Esophagus squamous epithelium (tissue), 4 donors: Measurements from ENCODE around the gene WDR75.

ENCODE experiments used
- POLR2A ChIP-seq, 4 donors: fragments of 450-650 bp; IDR thresholded peaks; one replicate each; pipeline ENCODE4 v1.6.1; 2017; ENCODE audit warnings: antibody characterized with exemption in 4 of 4, mild to moderate bottlenecking in 4 of 4, moderate library complexity in 3 of 4
- TF ChIP-seq, protein P1 (sequence below), 6 experiments: fragments of 450-650 bp in 4 of 6; fragments of 200-600 bp in 2 of 6; sonication (generic) in 2 of 6; IDR thresholded peaks; one replicate each; pipeline ENCODE4 v1.5.1; 2016 to 2019; ENCODE audit warnings: antibody characterized with exemption in 6 of 6, mild to moderate bottlenecking in 4 of 6, moderate library complexity in 4 of 6

DNA sequence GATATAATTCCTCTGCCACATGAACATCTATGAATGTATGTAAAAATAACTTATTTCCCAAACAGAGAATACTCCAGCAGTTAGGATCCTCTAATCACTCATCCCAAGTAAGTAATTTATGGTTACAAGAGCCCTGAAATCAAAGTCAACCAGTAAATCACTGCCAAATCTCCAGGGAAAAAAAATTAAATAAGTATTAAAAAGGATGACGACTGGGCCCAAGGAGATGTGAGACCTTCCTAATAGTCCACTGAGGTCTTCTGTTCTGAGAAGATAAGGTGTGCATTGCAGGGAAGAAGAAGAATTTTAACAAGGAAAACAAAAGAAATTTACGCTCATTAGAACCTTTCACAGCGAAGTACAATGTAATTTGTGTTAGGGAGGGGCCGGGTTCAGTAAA is 28.0 kb upstream of the WDR75 start:
- TF ChIP-seq, protein P1, sequence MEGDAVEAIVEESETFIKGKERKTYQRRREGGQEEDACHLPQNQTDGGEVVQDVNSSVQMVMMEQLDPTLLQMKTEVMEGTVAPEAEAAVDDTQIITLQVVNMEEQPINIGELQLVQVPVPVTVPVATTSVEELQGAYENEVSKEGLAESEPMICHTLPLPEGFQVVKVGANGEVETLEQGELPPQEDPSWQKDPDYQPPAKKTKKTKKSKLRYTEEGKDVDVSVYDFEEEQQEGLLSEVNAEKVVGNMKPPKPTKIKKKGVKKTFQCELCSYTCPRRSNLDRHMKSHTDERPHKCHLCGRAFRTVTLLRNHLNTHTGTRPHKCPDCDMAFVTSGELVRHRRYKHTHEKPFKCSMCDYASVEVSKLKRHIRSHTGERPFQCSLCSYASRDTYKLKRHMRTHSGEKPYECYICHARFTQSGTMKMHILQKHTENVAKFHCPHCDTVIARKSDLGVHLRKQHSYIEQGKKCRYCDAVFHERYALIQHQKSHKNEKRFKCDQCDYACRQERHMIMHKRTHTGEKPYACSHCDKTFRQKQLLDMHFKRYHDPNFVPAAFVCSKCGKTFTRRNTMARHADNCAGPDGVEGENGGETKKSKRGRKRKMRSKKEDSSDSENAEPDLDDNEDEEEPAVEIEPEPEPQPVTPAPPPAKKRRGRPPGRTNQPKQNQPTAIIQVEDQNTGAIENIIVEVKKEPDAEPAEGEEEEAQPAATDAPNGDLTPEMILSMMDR (IDR thresholded peaks at IDR 0.05): no peak
- TF ChIP-seq POLR2A (IDR thresholded peaks at IDR 0.05): no peak
